Hypothalamus (tissue), 51 donors: Measurements from ENCODE around the gene NABP1.
A peak's percentile ranks its signal among the peaks of the same experiment; 100 is the strongest.

Source experiments
- DNase-seq, 51 donors: peaks; one replicate each; lab custom pipeline; 2025; lab: John Stamatoyannopoulos, UW

NABP1 gene

DNA sequence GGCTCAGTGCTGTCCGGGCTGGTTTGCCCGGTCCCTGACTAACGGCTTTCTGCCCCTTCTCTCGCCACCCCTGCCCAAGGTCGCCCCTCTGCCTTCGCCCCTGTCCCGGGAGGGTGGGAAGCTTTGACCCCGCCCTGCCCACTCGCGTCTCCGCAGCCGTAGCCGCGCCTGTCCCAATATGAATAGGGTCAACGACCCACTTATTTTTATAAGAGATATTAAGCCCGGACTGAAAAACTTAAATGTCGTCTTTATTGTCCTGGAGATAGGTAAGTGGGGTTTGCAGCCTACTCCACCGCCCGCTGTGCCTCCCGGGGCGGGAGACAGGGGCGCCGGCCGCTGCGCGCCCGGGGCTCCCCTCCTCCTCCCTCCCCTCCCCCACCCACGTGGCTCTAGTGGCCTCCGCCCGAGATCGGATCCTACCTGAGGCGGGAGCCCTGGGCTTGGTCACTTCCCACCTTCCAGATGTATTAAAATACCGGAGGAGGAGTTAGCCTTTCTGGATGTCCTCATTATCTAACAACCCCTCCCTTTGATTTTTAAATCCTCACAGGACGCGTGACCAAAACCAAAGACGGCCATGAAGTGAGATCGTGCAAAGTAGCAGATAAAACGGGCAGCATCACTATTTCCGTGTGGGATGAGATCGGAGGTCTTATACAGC, 633 bp downstream of the NABP1 start:
- DNase-seq = peak in 18 of 51 donors; percentile 9 to 48 (median 23)

DNA sequence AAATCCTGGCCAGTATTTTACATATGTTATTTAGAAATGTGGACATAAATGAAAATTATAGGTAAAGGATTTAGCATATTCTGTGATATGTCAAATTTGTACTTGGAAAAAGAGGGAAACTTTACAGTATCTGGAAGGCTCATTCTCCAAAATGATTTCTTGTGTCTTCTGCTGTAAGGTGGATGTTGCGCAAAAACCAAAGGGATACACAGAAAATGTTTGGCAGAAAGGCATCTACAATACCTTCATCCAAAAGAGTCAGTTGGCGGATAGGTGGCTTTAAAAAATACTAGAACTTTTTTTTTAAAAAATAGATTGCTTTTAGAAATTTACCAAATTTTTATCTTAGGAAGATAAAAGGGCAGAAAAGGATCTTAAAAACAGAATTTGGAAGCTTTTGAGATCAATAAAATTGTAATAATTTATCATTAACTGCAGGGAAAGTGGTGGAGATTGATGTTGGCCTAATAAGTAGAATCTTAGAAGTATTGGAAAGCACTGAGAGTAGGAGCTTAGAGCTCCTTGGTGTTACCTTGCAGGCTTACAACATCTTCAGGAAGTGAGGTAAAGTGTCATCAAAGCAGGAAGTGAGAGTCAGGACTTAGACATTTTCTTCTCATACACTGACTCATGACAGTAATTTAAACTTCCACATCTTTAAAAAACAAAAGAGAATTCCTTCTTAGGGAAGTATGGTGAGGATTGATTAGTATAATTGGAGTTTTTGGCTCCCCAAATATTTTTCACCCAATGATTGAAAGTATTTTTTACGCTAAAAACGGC, 2.1 kb downstream of the NABP1 start:
- no peak for DNase-seq

DNA sequence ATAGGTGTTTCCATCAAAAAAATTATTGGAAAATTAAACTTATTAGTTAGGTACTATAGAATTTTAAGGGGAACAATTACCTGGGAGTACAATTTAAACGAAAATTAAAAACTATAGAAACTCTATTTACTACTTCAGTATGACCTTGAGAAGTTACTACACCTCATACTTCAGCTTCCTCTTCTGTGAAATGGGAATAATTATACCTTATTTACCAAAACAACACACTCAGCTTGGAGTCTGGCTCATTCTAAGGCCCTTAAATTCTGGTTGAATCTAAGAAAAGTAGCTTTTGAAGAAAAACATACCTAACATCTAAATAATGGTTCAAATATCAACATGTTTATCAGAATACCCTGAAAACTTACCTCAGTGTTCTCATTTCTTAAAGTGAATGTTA, 2.7 kb downstream of the NABP1 start:
- no peak for DNase-seq

DNA sequence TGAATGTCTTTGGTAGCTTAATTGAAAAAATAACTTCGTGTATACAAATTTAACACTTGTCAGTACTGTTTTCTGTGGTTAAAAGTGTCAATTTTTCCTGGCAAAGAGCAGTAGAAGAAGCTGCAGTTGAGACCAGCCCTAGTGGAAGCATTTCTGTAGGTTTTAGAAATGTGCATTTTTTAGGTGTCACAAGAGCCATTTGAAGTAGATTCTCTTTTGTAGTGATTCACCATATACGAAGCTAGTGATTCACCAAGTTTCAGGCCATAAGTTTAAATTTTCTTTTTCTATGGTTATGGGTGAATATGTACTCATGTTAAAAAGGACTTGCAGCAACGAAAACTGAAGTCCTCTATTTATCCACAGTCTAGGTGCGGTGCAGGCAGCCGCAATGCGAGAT, 4.2 kb downstream of the NABP1 start:
- no peak for DNase-seq

DNA sequence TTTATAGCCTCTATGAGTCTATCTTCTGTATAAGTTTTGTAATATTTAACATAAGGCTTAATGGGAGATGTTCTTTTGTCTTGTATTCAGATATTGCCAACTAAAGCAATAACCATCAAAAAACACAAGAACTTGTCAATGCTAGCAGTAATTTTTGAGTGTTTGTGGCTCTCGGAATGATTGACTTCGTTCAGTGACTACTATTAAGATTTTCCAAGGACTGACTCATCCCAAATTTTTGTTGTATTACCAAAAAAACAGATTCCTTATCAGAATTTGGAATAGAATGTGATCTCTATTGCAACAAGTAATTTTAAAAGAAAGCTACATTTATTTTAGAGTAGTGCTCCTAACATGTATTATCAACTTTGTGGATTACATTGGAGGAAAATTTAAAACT, 8.1 kb downstream of the NABP1 start:
- no peak for DNase-seq

DNA sequence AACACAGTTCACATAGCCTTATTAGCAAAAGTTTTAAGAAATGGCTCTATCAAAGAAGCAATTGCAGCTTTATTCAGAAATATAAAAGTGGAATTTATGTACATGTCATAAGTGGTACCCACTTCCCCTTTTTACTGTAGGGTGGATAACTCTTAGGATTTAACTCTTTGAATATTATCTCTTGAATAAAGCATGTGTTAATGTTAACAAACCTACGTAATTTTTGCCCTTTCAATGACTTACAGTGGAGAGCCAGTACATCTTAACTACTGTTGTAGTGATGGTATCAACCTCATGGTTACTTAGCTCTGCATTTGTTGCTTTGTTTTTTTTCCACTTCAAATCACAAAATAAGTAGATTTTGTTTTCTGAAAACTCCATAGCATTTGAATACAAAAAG, 8.8 kb downstream of the NABP1 start:
- no peak for DNase-seq

DNA sequence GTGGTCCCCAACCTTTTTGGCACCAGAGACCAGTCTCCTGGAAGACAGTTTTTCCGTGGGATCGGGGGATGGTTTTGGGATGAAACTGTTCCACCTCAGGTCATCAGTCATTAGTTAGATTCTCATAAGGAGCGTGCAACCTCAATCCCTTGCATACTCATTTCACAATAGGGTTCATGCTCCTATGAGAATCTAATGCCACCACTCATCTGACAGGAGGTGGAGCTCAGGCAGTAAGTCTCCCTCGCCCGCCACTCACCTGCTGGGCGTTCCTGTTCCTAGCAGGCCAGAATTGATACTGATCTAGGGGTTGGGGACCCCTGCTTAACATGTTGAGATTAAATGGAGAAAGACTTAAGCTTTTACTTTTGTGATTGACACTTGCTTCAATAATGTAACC, 9.9 kb downstream of the NABP1 start:
- no peak for DNase-seq

DNA sequence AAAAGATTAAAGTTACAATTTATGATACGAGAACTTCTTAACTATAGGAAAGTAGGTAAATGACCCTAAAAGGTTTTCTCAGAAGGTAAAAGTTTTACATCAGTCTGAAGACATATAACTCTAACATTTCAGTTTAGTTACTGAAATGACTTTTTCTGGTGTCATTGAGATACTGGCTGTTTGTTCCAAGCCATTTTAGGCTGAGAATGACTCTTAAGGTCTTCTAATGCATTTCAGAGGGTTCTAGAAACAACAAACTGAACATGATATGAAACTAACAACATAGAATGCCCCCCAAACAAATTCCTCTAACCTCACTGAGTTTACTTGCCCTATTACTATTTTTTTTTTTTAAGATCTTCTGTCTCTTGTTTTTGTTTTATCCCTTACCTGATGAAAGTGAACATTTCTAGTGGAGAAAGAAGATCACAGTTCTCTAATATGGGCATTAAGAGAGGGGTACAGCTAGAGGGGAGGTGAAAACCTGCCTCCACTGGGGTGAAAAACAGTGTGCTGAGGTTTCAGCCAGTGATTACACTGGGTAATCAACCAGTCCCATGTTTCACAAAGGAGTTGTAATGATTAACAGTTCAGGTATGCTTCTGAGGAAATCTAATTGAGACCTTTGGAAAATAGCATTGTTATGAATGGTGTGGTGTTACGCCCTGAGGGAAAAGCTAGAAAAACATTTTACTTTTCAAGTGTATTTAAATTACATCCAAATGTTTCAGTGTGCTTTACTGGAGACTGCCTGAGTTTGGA, 11.2 kb downstream of the NABP1 start:
- no peak for DNase-seq

DNA sequence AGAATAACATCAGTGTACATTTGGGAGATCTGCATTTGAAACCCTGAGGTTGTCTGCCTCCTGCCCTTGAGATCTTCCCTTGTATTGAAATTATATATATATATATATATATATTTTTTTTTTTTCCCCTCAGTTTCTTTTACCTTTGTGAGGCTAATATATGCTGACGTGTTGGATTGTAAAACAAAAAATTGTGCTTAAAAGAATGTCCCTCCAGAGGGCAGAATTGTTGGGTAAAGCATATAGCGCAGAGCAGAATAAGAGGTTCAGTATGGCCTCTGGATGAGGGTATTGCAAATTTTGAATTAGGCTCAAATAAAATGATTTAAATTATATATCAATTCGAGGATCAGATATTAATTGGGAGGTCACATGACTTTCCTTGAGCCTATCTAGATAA, 12.4 kb downstream of the NABP1 start:
- DNase-seq = no peak

DNA sequence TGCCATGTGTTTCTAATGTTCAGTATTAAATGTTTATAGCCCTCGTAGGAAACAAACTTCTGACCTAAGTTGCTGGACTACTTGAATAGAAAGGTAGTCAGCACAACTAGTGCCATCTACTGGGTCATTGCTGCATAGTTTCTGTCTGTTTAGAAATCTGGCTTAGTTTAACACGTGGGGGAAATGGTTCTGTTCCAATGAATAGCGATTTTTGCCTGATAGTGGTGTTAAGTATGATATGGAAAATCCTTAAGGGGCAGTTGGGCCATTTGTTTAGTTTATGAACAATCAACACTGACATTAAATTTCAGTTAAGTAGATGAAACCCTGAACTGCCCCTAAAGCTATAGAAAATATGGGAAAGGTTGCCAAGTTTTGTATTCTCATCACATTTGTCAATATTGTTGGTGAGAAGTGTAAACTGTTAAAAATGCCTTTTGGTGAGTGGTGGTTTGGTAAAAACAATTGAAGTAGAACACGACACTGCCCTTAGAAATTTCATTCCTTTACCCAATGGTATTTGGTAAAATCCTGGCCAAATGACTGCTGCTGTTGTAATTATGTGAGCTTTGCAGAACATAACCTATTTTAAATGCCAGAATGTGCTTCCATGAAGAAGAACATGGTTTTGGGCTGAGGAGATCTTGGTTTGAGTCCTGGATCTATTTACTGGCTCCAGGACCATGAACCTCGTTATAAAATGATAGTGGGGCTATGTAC, 13.2 kb downstream of the NABP1 start:
- DNase-seq = peak in 5 of 51 donors; percentile 8 to 44 (median 19)

DNA sequence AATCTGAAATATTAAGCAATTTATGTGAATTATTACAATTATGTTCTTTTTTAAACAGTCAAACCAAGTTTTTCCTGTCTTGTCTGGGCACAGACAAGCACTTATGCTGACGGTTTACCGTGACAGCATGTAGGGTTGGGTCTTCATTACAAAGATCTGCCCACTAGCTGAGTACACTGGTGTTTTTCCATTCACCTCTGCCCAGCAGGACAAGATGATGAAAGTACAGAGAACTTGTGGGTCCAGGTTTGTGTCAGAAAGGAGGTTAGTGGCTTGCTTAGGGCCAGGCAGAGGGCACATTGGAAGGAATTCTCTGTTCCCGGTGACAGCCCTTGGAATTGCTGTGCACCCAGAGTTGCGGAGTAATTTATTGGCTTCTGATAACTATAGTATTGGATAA, 14.0 kb downstream of the NABP1 start:
- DNase-seq = no peak

DNA sequence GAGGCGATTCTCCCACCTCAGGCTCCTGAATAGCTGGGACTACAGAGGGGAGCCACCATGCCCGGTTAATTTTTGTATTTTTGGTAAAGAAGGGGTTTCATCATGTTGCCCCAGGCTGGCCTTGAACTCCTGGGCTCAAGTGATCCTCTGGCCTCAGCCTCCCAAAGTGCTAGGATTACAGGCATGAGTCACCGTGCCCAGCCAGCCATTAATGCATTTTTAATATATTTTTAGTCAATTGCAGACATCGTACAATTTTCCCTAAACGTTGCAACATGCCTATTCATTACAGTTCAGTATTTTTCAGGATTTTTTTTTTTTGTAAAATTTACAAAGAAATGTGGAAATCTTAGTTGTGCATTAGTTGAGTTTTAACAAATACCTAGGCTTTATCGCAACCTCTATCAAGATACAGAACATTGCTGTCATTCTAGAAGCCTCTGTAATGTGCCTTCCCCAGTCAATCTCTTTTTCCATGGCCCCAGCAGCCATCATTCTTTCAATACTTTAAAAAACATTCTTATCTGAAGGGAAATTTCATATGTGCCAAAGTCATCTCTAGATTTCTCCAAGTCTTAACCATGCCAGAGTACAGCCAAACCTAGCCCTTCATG, 14.7 kb downstream of the NABP1 start:
- no peak for DNase-seq

DNA sequence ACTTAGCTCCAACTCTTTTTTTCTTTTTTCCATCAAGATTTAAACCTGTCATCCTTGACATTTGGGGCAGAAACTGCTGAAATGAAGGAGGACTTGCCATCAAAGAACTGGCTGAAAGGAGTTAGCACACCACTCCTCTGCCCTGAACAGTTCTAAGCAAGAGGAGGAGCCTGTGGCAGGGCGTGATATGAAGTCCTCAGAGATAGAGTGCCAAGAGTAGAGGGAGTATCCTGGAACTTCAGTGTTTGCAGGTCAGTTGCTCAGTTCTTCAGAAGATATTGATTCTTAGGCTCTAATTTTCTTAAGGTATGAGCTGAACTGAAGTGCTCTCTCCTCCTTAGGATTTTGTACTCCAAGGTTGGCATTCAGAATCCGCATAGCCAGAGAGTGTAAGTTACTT, 15.2 kb downstream of the NABP1 start:
- no peak for DNase-seq

DNA sequence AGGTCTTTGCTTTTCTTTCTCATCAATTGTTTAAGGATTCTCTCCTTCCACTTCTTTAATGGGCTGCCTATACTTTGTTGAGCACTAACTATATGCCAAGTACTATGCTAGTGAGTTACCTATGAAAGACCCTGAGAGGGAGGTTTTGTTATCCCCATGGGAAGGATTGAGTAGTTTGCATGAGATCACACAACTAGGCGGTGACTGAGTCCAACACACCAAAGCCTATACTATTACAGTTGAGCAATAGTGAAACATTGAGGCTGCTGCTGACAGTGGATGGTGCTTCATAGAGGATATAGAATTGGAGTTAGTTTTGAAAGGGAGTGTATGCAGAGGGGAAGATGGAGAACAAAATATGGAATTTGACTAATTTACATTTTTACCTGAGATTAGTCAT, 15.8 kb downstream of the NABP1 start:
- DNase-seq = no peak

DNA sequence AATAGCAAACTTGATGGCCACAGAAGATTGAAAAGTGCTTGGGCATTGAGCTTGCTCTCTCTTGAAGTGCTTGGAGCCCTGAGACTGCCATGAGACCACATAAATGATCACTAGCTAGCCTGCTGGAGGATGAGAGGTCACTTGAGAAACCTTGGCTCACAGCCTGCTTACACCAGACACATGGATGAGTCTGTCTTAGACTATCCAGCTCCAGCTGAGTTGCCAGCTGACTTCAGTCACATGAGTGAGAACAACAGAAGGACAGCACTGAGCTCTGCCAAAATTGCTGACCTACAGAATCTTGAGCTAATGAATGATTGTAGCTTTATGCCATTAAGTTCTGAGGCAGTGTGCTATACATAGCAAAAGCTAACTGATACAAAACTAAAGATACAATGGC, 18.1 kb downstream of the NABP1 start:
- peak in 5 of 51 donors; percentile 5 to 22 (median 10) for DNase-seq

DNA sequence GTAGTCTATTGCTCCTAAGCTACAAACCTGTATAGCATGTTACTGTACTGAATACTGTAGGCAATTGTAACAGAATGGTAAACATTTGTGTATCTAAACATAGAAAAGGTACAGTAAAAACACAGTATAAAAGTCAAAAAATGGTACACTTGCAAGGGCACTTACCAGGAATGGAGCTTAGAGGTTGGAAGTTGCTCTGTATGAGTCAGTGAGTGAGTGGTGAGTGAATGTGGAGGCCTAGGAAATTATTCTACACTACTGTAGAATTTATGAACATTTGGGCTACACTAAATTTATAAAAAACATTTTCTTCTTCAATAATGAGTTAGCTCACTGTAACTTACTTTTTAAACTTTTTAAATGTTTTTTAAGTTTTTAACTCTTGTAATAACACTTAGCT, 19.0 kb downstream of the NABP1 start:
- no peak for DNase-seq

DNA sequence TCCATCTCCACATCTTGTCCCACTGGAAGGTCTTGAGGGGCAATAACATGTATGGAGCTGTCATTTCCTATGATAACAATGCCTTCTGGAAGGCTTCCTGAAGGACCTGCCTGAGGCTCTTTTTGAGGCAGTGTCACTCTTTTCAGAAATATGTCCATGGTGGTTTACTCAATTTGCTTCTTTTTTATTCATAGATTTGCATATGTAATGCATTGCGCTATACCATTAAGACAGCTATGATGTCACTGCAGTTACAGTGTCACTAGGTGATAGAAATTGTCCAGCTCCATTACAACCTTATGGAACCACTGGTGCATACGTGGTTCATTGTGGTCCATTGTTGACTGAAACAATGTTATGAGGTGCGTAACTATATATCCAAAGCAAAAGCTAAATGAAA, 19.9 kb downstream of the NABP1 start:
- no peak for DNase-seq

DNA sequence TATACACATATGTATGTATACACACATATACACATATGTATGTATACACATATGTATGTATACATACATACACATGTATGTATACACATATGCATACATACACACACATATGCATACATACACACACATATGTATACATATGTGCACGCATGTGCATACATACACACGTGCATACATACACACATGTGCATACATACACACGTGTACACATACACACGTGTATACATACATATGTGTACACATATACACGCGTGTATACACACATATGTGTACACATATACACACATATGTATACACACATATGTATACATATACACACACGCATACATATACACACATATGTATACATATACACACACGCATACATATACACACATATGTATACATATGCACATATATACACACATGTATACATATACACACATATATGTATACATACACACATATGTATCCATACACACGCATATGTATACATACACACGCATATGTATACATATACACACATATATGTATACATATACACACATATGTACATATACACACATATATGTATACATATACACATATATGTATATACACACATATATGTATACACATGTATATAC, 21.5 kb downstream of the NABP1 start:
- DNase-seq = no peak

DNA sequence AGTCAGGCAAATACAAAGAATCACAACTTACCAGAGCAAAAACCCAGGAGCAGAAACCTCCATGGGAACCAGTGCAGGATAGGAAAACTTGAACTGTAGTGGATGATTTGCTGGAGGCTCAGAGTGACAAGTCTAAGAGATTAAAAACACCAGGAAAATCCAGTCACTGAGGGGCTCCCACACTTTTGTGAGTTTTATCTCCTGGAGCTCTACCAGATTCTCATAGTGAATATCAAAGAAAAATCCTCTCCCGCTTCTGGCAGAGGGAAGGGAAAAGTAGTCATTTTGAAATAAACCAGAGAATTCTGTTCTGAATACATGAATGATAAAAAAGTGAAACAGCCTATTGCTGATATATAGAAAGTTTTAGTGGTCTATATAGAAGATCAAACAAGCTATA, 23.1 kb downstream of the NABP1 start:
- no peak for DNase-seq

DNA sequence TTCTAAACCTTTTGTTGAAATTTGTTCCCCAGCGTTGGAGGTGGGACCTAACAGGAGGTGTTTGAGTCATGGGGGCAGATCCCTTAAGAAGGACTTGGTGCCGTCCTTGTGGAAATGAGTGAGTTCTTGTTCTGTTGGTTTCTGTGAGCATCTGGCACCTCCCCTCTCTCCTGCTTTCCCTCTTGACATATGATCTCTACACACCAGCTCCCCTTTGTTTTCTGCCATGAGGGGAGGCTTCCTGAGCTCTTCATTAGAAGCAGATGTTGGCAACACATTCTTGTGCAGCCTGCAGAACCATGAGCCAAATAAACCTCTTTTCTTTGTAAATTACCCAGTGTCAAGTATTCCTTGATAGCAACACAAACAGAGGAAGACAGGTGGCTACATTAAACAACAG, 23.8 kb downstream of the NABP1 start:
- no peak for DNase-seq
